Measurements from ENCODE around the gene AFMID. TPM values are rescaled to one million over a fixed set of nuclear protein-coding genes. Genes with fewer than 3 reads are reported as not detected.

Gene AFMID
- total and polyA plus RNA-seq, 2 of the 13 experiments (the other 11 are each of a cell fraction or from before 2014, with no cell fraction given), result 249 to 270 TPM

DNA sequence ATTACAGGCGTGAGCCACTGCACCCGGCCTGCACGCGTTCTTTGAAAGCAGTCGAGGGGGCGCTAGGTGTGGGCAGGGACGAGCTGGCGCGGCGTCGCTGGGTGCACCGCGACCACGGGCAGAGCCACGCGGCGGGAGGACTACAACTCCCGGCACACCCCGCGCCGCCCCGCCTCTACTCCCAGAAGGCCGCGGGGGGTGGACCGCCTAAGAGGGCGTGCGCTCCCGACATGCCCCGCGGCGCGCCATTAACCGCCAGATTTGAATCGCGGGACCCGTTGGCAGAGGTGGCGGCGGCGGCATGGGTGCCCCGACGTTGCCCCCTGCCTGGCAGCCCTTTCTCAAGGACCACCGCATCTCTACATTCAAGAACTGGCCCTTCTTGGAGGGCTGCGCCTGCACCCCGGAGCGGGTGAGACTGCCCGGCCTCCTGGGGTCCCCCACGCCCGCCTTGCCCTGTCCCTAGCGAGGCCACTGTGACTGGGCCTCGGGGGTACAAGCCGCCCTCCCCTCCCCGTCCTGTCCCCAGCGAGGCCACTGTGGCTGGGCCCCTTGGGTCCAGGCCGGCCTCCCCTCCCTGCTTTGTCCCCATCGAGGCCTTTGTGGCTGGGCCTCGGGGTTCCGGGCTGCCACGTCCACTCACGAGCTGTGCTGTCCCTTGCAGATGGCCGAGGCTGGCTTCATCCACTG is 27.0 kb downstream of the AFMID start, which contains the start of gene BIRC5 (continued):
- TF ChIP-seq, protein P1, sequence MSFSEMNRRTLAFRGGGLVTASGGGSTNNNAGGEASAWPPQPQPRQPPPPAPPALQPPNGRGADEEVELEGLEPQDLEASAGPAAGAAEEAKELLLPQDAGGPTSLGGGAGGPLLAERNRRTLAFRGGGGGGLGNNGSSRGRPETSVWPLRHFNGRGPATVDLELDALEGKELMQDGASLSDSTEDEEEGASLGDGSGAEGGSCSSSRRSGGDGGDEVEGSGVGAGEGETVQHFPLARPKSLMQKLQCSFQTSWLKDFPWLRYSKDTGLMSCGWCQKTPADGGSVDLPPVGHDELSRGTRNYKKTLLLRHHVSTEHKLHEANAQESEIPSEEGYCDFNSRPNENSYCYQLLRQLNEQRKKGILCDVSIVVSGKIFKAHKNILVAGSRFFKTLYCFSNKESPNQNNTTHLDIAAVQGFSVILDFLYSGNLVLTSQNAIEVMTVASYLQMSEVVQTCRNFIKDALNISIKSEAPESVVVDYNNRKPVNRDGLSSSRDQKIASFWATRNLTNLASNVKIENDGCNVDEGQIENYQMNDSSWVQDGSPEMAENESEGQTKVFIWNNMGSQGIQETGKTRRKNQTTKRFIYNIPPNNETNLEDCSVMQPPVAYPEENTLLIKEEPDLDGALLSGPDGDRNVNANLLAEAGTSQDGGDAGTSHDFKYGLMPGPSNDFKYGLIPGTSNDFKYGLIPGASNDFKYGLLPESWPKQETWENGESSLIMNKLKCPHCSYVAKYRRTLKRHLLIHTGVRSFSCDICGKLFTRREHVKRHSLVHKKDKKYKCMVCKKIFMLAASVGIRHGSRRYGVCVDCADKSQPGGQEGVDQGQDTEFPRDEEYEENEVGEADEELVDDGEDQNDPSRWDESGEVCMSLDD (CRISPR knock-in tag; IDR thresholded peaks at IDR 0.05; ENCODE audit: borderline replicate concordance), result peak; percentile 27; the same call in 1 of the 2 replicates
- TF ChIP-seq NRL (CRISPR knock-in tag; IDR thresholded peaks at IDR 0.05; ENCODE audit: borderline replicate concordance) (peak; percentile 63; the same call in 1 of the 2 replicates), RELA (CRISPR knock-in tag; IDR thresholded peaks at IDR 0.05) (no peak), ZNF891 (CRISPR knock-in tag; IDR thresholded peaks at IDR 0.05) (peak; percentile 88), ZNF878 (CRISPR knock-in tag; IDR thresholded peaks at IDR 0.05) (peak; percentile 91; the same call in 1 of the 2 replicates), ZNF777 (CRISPR knock-in tag; IDR thresholded peaks at IDR 0.05) (peak; percentile 88), EZH2 (conservative IDR thresholded peaks at IDR 0.05; ENCODE audit: low read depth, low read length) (no peak), ZNF598 (CRISPR knock-in tag; IDR thresholded peaks at IDR 0.05; ENCODE audit: borderline replicate concordance) (peak; percentile 95; the same call in 1 of the 2 replicates), ZNF317 (CRISPR knock-in tag; IDR thresholded peaks at IDR 0.05) (0 out of 2 replicates have a peak, but pooled peaks have one; percentile 69), ZNF703 (CRISPR knock-in tag; IDR thresholded peaks at IDR 0.05; ENCODE audit: borderline replicate concordance) (peak; percentile 23; the same call in 1 of the 2 replicates), ISL2 (CRISPR knock-in tag; IDR thresholded peaks at IDR 0.05) (peak; percentile 89)
- TF ChIP-seq, protein P2, sequence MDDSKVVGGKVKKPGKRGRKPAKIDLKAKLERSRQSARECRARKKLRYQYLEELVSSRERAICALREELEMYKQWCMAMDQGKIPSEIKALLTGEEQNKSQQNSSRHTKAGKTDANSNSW (CRISPR knock-in tag; IDR thresholded peaks at IDR 0.05; ENCODE audit: borderline replicate concordance), result peak; percentile 91; the same call in 1 of the 2 replicates
- TF ChIP-seq, protein P3, sequence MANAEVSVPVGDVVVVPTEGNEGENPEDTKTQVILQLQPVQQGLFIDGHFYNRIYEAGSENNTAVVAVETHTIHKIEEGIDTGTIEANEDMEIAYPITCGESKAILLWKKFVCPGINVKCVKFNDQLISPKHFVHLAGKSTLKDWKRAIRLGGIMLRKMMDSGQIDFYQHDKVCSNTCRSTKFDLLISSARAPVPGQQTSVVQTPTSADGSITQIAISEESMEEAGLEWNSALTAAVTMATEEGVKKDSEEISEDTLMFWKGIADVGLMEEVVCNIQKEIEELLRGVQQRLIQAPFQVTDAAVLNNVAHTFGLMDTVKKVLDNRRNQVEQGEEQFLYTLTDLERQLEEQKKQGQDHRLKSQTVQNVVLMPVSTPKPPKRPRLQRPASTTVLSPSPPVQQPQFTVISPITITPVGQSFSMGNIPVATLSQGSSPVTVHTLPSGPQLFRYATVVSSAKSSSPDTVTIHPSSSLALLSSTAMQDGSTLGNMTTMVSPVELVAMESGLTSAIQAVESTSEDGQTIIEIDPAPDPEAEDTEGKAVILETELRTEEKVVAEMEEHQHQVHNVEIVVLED (CRISPR knock-in tag; IDR thresholded peaks at IDR 0.05; ENCODE audit: borderline replicate concordance), result peak; percentile 97
- TF ChIP-seq, protein P4, sequence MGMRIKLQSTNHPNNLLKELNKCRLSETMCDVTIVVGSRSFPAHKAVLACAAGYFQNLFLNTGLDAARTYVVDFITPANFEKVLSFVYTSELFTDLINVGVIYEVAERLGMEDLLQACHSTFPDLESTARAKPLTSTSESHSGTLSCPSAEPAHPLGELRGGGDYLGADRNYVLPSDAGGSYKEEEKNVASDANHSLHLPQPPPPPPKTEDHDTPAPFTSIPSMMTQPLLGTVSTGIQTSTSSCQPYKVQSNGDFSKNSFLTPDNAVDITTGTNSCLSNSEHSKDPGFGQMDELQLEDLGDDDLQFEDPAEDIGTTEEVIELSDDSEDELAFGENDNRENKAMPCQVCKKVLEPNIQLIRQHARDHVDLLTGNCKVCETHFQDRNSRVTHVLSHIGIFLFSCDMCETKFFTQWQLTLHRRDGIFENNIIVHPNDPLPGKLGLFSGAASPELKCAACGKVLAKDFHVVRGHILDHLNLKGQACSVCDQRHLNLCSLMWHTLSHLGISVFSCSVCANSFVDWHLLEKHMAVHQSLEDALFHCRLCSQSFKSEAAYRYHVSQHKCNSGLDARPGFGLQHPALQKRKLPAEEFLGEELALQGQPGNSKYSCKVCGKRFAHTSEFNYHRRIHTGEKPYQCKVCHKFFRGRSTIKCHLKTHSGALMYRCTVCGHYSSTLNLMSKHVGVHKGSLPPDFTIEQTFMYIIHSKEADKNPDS (CRISPR knock-in tag; IDR thresholded peaks at IDR 0.05), result no peak
- TF ChIP-seq, protein P5, sequence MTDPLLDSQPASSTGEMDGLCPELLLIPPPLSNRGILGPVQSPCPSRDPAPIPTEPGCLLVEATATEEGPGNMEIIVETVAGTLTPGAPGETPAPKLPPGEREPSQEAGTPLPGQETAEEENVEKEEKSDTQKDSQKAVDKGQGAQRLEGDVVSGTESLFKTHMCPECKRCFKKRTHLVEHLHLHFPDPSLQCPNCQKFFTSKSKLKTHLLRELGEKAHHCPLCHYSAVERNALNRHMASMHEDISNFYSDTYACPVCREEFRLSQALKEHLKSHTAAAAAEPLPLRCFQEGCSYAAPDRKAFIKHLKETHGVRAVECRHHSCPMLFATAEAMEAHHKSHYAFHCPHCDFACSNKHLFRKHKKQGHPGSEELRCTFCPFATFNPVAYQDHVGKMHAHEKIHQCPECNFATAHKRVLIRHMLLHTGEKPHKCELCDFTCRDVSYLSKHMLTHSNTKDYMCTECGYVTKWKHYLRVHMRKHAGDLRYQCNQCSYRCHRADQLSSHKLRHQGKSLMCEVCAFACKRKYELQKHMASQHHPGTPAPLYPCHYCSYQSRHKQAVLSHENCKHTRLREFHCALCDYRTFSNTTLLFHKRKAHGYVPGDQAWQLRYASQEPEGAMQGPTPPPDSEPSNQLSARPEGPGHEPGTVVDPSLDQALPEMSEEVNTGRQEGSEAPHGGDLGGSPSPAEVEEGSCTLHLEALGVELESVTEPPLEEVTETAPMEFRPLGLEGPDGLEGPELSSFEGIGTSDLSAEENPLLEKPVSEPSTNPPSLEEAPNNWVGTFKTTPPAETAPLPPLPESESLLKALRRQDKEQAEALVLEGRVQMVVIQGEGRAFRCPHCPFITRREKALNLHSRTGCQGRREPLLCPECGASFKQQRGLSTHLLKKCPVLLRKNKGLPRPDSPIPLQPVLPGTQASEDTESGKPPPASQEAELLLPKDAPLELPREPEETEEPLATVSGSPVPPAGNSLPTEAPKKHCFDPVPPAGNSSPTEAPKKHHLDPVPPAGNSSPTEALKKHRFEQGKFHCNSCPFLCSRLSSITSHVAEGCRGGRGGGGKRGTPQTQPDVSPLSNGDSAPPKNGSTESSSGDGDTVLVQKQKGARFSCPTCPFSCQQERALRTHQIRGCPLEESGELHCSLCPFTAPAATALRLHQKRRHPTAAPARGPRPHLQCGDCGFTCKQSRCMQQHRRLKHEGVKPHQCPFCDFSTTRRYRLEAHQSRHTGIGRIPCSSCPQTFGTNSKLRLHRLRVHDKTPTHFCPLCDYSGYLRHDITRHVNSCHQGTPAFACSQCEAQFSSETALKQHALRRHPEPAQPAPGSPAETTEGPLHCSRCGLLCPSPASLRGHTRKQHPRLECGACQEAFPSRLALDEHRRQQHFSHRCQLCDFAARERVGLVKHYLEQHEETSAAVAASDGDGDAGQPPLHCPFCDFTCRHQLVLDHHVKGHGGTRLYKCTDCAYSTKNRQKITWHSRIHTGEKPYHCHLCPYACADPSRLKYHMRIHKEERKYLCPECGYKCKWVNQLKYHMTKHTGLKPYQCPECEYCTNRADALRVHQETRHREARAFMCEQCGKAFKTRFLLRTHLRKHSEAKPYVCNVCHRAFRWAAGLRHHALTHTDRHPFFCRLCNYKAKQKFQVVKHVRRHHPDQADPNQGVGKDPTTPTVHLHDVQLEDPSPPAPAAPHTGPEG (CRISPR knock-in tag; IDR thresholded peaks at IDR 0.05), result peak; percentile 56

Measured in HepG2 (cell line).